HFFc6 (cell line): ENCODE results near the gene PAK4. TPM values are rescaled to one million over a fixed set of nuclear protein-coding genes. Genes with fewer than 3 reads are reported as not detected.
A peak's percentile ranks its signal among the peaks of the same experiment; 100 is the strongest.

Source experiments
- DNase-seq: peaks from one replicate; pipeline ENCODE4 v3.0.0-alpha.2; 2018
- H3K27ac Mint-ChIP-seq: 2 replicates; pipeline ENCODE4 v1.8.0; 2020; ENCODE audit warnings: mild to moderate bottlenecking, mixed read lengths
- H3K27me3 Mint-ChIP-seq: 2 replicates; pipeline ENCODE4 v1.8.0; 2021; ENCODE audit warnings: mild to moderate bottlenecking, moderate library complexity, mixed read lengths; ENCODE audit not compliant: insufficient read depth
- H3K36me3 Mint-ChIP-seq: 2 replicates; pipeline ENCODE4 v1.8.0; 2021; ENCODE audit warnings: low read depth, mixed read lengths
- H3K4me1 Mint-ChIP-seq: 2 replicates; pipeline ENCODE4 v1.8.0; 2020; ENCODE audit warnings: low read depth, mixed read lengths
- H3K4me3 Mint-ChIP-seq: 2 replicates; pipeline ENCODE4 v1.8.0; 2020; ENCODE audit warnings: mild to moderate bottlenecking, moderate library complexity, mixed read lengths
- H3K9me3 Mint-ChIP-seq: 2 replicates; pipeline ENCODE4 v1.8.0; 2020; ENCODE audit warnings: mild to moderate bottlenecking, mixed read lengths
- CTCF ChIP-seq: fragments of 200-600 bp; sonication (generic); IDR thresholded peaks from 2 replicates; pipeline ENCODE4 v1.5.0; 2021; ENCODE audit warnings: antibody characterized with exemption, mild to moderate bottlenecking
- total RNA-seq, 6 experiments: library from RNA; stranded (reverse); fragmentation: NEBNext Ultra II Directional; extraction: Animal tissue kit (Norgen Biotek cat#: 25700); gene quantifications; 2 replicates in 1 of 6; 3 replicates in 5 of 6; pipeline ENCODE4 v1.2.3, GENCODE V29; 2021

Gene PAK4
- total RNA-seq, 6 experiments from 2014 or later: 35.4 to 40.4 (median 35.8) TPM

- Mint-ChIP-seq H3K4me1 (peaks cover 30% of the 10 kb centered on the region), H3K9me3 (no peaks in the 10 kb centered on the region), H3K4me3 (peak overlapping the region; percentile 35; the same call in 1 of the 2 replicates), H3K36me3 (peaks cover 5% of the 10 kb centered on the region), H3K27me3 (peaks cover 2% of the 10 kb centered on the region; the same call in 1 of the 2 replicates), H3K27ac (no peak overlapping the region)
- no peak for DNase-seq
- no peak for TF ChIP-seq CTCF
These were observed 1.3 kb upstream of the PAK4 start for GRCh38 chr19:39124136-39124764.

- no peak for TF ChIP-seq CTCF
- H3K9me3 Mint-ChIP-seq: no peaks in the 10 kb centered on the region
- DNase-seq: no peak
- H3K27me3 Mint-ChIP-seq: peaks cover 2% of the 10 kb centered on the region; the same call in 1 of the 2 replicates
- H3K36me3 Mint-ChIP-seq: peaks cover 5% of the 10 kb centered on the region
- H3K4me1 Mint-ChIP-seq: peaks cover 30% of the 10 kb centered on the region
- peak overlapping the region; percentile 91 for H3K27ac Mint-ChIP-seq
- H3K4me3 Mint-ChIP-seq: peak overlapping the region; percentile 96
These were observed 410 bp upstream of the PAK4 start for GRCh38 chr19:39125199-39125553.

DNA sequence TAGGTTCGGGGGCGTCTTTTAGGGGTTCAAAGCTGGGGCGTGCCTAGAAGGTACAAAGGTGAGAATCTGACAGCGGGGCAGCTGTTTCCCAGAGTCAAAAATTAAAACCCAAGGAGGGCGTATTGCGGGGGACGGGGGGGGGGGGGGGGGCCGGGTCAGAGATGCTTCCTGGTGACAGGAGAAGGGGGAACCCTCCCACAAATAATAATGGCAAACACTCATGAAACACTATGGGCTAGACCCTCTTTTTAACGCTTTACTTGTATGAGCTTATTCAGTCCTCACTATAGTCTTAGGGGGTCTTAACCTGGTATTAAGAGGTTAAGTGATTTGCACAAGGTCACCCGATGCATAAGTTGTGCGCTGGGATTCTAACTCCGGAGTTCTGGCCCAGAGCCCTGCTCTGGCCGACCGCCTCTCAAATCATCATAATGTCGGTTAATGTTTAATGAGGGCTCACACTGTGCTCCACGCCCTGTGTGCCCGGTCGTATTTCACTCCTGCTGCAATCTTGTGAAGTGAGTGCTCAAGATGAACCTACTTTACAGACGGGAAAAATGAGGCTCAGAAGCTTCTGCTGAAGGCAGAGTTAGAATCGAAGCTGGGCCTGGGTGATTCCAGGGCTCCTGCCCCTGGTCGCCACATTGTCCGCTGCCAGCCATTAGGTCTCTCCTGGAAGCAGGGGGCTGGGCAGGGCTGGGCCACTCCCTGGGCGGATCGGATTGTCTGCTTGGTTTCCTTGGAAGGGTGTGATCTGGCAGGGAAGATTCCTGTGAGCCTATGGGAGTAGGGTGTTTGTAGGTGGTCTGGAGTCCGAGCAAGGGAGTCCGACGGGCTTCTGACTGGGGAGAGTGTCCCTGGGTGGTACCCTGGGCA is 964 bp downstream of the PAK4 start:
- Mint-ChIP-seq H3K4me3 (peak overlapping the region; percentile 96), H3K9me3 (no peaks in the 10 kb centered on the region), H3K27ac (peak overlapping the region; percentile 91), H3K36me3 (peaks cover 5% of the 10 kb centered on the region), H3K4me1 (peaks cover 44% of the 10 kb centered on the region), H3K27me3 (peaks cover 2% of the 10 kb centered on the region; the same call in 1 of the 2 replicates)
- DNase-seq: no peak
- TF ChIP-seq CTCF: no peak

GRCh38 chr19:39127812-39128515 is 2.4 kb downstream of the PAK4 start:
- Mint-ChIP-seq H3K4me1 (peaks cover 55% of the 10 kb centered on the region), H3K27ac (no peak overlapping the region; the same call in 1 of the 2 replicates), H3K36me3 (peaks cover 5% of the 10 kb centered on the region), H3K27me3 (no peaks in the 10 kb centered on the region), H3K4me3 (no peak overlapping the region; the same call in 1 of the 2 replicates), H3K9me3 (no peaks in the 10 kb centered on the region)
- no peak for DNase-seq
- no peak for TF ChIP-seq CTCF

GRCh38 chr19:39128516-39129079 is 3.0 kb downstream of the PAK4 start:
- peak; percentile 12; the same call in 1 of the 2 replicates for TF ChIP-seq CTCF
- H3K36me3 Mint-ChIP-seq: peaks cover 5% of the 10 kb centered on the region
- H3K4me3 Mint-ChIP-seq: no peak overlapping the region
- no peaks in the 10 kb centered on the region for H3K9me3 Mint-ChIP-seq
- H3K4me1 Mint-ChIP-seq: peaks cover 55% of the 10 kb centered on the region
- no peak for DNase-seq
- no peak overlapping the region for H3K27ac Mint-ChIP-seq
- no peaks in the 10 kb centered on the region for H3K27me3 Mint-ChIP-seq
